H1 (cell line): ENCODE results near the gene IL1RAPL1. TPM values are rescaled to one million over a fixed set of nuclear protein-coding genes. Genes with fewer than 3 reads are reported as not detected.

Experiments
- CTCF ChIA-PET: fragments of 300-600 bp; sonication (Branson Sonifier 250); formaldehyde crosslinking; loops from one replicate; lab custom pipeline; 2021; ENCODE audit not compliant: partially characterized antibody; lab: Charles Lee
- POLR2A ChIA-PET: fragments of 300-600 bp; sonication (Branson Sonifier 250); formaldehyde crosslinking; loops from one replicate; lab custom pipeline; 2021; ENCODE audit warnings: inconsistent platforms; ENCODE audit not compliant: partially characterized antibody; lab: Charles Lee
- DNase-seq, 2 experiments: peaks; one replicate each; pipeline versions ENCODE4 v3.0.0 to v3.0.0-alpha.2; 2010 to 2022; ENCODE audit warnings: low spot score in 2 of 2, low read depth in 1 of 2, mixed read lengths in 1 of 2
- FAIRE-seq: peaks from 2 replicates; lab custom pipeline; 2011; peaks lifted over from hg19 to GRCh38; lab: Jason Lieb, UNC
- H2AFZ ChIP-seq: 2 replicates; pipeline ENCODE4 v1.8.1; 2012; ENCODE audit warnings: low read length, inconsistent platforms
- H2AK5ac ChIP-seq: 2 replicates; pipeline ENCODE4 v1.6.1; 2013; ENCODE audit warnings: low read depth, low read length
- H2BK120ac ChIP-seq: replicated peaks from 2 replicates; pipeline ENCODE3; 2013; ENCODE audit warnings: low read depth, low read length, inconsistent platforms
- H2BK12ac ChIP-seq: 2 replicates; pipeline ENCODE4 v1.6.1; 2013; ENCODE audit warnings: low read depth, low read length
- H2BK15ac ChIP-seq: 2 replicates; pipeline ENCODE4 v1.6.1; 2013; ENCODE audit warnings: low read length
- H2BK20ac ChIP-seq: 2 replicates; pipeline ENCODE4 v1.6.1; 2013; ENCODE audit warnings: low read length
- H2BK5ac ChIP-seq: 2 replicates; pipeline ENCODE4 v1.6.1; 2013; ENCODE audit warnings: low read depth, low read length
- H3K14ac ChIP-seq: 2 replicates; pipeline ENCODE4 v1.6.1; 2013; ENCODE audit warnings: inconsistent platforms; ENCODE audit not compliant: insufficient read length
- H3K18ac ChIP-seq: 2 replicates; pipeline ENCODE4 v1.6.1; 2013; ENCODE audit warnings: low read length; ENCODE audit errors: extremely low read depth
- H3K23ac ChIP-seq: 2 replicates; pipeline ENCODE4 v1.6.1; 2013; ENCODE audit warnings: inconsistent platforms; ENCODE audit not compliant: insufficient read length
- H3K23me2 ChIP-seq: 2 replicates; pipeline ENCODE4 v1.6.1; 2013; ENCODE audit warnings: low read depth, low read length
- H3K27ac ChIP-seq: 2 replicates; pipeline ENCODE4 v1.6.1; 2011; ENCODE audit warnings: low read depth, low read length, inconsistent platforms
- H3K27me3 ChIP-seq, 4 experiments: replicated peaks in 1 of 4; 1 replicate in 1 of 4; 2 replicates in 3 of 4; pipeline versions ENCODE4 v1.6.1 to v1.8.1; 2011 to 2013; ENCODE audit warnings: low read length in 3 of 4, mild to moderate bottlenecking in 3 of 4, inconsistent platforms in 2 of 4, mixed read lengths in 2 of 4, moderate library complexity in 1 of 4; ENCODE audit not compliant: control insufficient read depth in 3 of 4, insufficient read depth in 3 of 4; ENCODE audit errors: extremely low read depth in 1 of 4
- H3K36me3 ChIP-seq, 4 experiments: 2 replicates each; pipeline versions ENCODE4 v1.6.1 to v1.8.1; 2011 to 2013; ENCODE audit warnings: mild to moderate bottlenecking in 4 of 4, low read length in 3 of 4, moderate library complexity in 2 of 4, control low read depth in 1 of 4, inconsistent platforms in 1 of 4; ENCODE audit not compliant: insufficient read depth in 4 of 4, control insufficient read depth in 2 of 4
- H3K4ac ChIP-seq: replicated peaks from 2 replicates; pipeline ENCODE3; 2013; ENCODE audit warnings: low read length, low read depth, mixed read lengths, inconsistent platforms; ENCODE audit not compliant: insufficient read length
- H3K4me1 ChIP-seq, 4 experiments: replicated peaks in 1 of 4; 1 replicate in 1 of 4; 2 replicates in 3 of 4; pipeline versions ENCODE4 v1.6.1 to v1.8.1; 2011 to 2013; ENCODE audit warnings: low read length in 3 of 4, inconsistent platforms in 2 of 4, mixed read lengths in 1 of 4; ENCODE audit not compliant: insufficient read depth in 4 of 4, control insufficient read depth in 3 of 4
- H3K4me2 ChIP-seq, 2 experiments: 2 replicates each; pipeline versions ENCODE4 v1.6.1 to v1.8.1; 2011 to 2013; ENCODE audit warnings: low read depth in 2 of 2, low read length in 2 of 2, control low read depth in 1 of 2, inconsistent platforms in 1 of 2, mild to moderate bottlenecking in 1 of 2; ENCODE audit not compliant: insufficient read depth in 1 of 2
- H3K4me3 ChIP-seq, 4 experiments: fragments of 200-600, 300-600 bp in 1 of 4; sonication (generic), shearing (Covaris generic), sonication (Bioruptor Twin) in 1 of 4; 2 replicates each; pipeline versions ENCODE4 v1.5.1 to v1.8.1; 2011 to 2016; ENCODE audit warnings: low read length in 4 of 4, low read depth in 3 of 4, control low read depth in 2 of 4, inconsistent platforms in 2 of 4, mild to moderate bottlenecking in 2 of 4, mixed read lengths in 1 of 4, moderate library complexity in 1 of 4; ENCODE audit not compliant: insufficient read depth in 2 of 4; ENCODE audit errors: extremely low read depth in 1 of 4
- H3K56ac ChIP-seq: replicated peaks from 2 replicates; pipeline ENCODE3; 2013; ENCODE audit warnings: low read depth, mild to moderate bottlenecking, mixed read lengths, low read length, inconsistent platforms; ENCODE audit not compliant: insufficient read length
- H3K79me1 ChIP-seq: 2 replicates; pipeline ENCODE4 v1.6.1; 2013; ENCODE audit warnings: low read depth, low read length, control low read depth
- H3K79me2 ChIP-seq, 2 experiments: 2 replicates each; pipeline versions ENCODE4 v1.6.1 to v1.8.1; 2012 to 2013; ENCODE audit warnings: low read length in 2 of 2, mild to moderate bottlenecking in 2 of 2, inconsistent platforms in 1 of 2; ENCODE audit not compliant: insufficient read depth in 2 of 2, control insufficient read depth in 1 of 2
- H3K9ac ChIP-seq, 4 experiments: replicated peaks in 1 of 4; 1 replicate in 1 of 4; 2 replicates in 3 of 4; pipeline versions ENCODE4 v1.6.1 to v1.8.1; 2011 to 2013; ENCODE audit warnings: low read depth in 3 of 4, low read length in 3 of 4, control low read depth in 2 of 4, mild to moderate bottlenecking in 2 of 4, moderate library complexity in 2 of 4, inconsistent platforms in 1 of 4; ENCODE audit errors: extremely low read depth in 1 of 4
- H3K9me3 ChIP-seq, 2 experiments: 2 replicates each; pipeline versions ENCODE4 v1.6.1 to v1.8.1; 2012 to 2013; ENCODE audit warnings: mild to moderate bottlenecking in 2 of 2, moderate library complexity in 2 of 2, control low read depth in 1 of 2, inconsistent platforms in 1 of 2, low read depth in 1 of 2, low read length in 1 of 2, mixed read lengths in 1 of 2; ENCODE audit not compliant: insufficient read depth in 2 of 2
- H4K20me1 ChIP-seq, 2 experiments: replicated peaks in 1 of 2; 2 replicates each; pipeline versions ENCODE3 to v1.8.1; 2011 to 2013; ENCODE audit warnings: inconsistent platforms in 2 of 2, low read length in 2 of 2, mild to moderate bottlenecking in 1 of 2; ENCODE audit not compliant: insufficient read depth in 2 of 2, control insufficient read depth in 1 of 2
- H4K5ac ChIP-seq: 2 replicates; pipeline ENCODE4 v1.6.1; 2013; ENCODE audit warnings: low read length, low read depth, mixed read lengths, inconsistent platforms; ENCODE audit not compliant: insufficient read length
- H4K8ac ChIP-seq: 2 replicates; pipeline ENCODE4 v1.8.0; 2013; ENCODE audit warnings: mild to moderate bottlenecking, moderate library complexity, low read length, inconsistent platforms; ENCODE audit not compliant: insufficient read depth; ENCODE audit errors: extremely low read depth
- H4K91ac ChIP-seq: replicated peaks from 2 replicates; pipeline ENCODE3; 2013; ENCODE audit warnings: low read length, mixed read lengths, inconsistent platforms; ENCODE audit not compliant: insufficient read length
- BCL11A ChIP-seq, 2 experiments: IDR thresholded peaks; one replicate each; pipeline ENCODE4 v1.6.1; 2011; ENCODE audit warnings: low read depth in 2 of 2, low read length in 2 of 2, mild to moderate bottlenecking in 2 of 2
- BRCA1 ChIP-seq: IDR thresholded peaks from 2 replicates; pipeline ENCODE4 v1.6.1; 2012; ENCODE audit warnings: low read depth, low read length, improper control_type of control experiment
- CBX5 ChIP-seq: fragments of 300-800, 300-1000 bp; sonication (generic); IDR thresholded peaks from 2 replicates; pipeline ENCODE4 v1.7.1; 2016; ENCODE audit warnings: antibody characterized with exemption, low read length, low read depth
- FOSL1 ChIP-seq: IDR thresholded peaks from 2 replicates; pipeline ENCODE4 v1.6.1; 2011; ENCODE audit warnings: mild to moderate bottlenecking, low read depth, low read length, moderate library complexity; ENCODE audit not compliant: insufficient read depth
- GTF2F1 ChIP-seq: IDR thresholded peaks from 2 replicates; pipeline ENCODE4 v1.6.1; 2012; ENCODE audit warnings: low read depth, low read length, improper control_type of control experiment, borderline replicate concordance
- HDAC2 ChIP-seq, 2 experiments: fragments of 300-600 bp in 1 of 2; sonication (generic) in 1 of 2; IDR thresholded peaks; 2 replicates each; pipeline ENCODE4 v1.6.1; 2011 to 2012; ENCODE audit warnings: low read depth in 2 of 2, low read length in 2 of 2, mild to moderate bottlenecking in 2 of 2, moderate library complexity in 2 of 2, borderline replicate concordance in 1 of 2, inconsistent platforms in 1 of 2
- JUND ChIP-seq: IDR thresholded peaks from 2 replicates; pipeline ENCODE4 v1.6.1; 2011; ENCODE audit warnings: mild to moderate bottlenecking, improper control_type of control experiment, low read length
- MAFK ChIP-seq: IDR thresholded peaks from 2 replicates; pipeline ENCODE4 v1.6.1; 2012; ENCODE audit warnings: low read depth, mild to moderate bottlenecking, improper control_type of control experiment, low read length
- NANOG ChIP-seq: IDR thresholded peaks from 2 replicates; pipeline ENCODE4 v1.6.1; 2011; ENCODE audit warnings: low read length, low read depth, mild to moderate bottlenecking, inconsistent platforms; ENCODE audit not compliant: insufficient read depth, poor library complexity, severe bottlenecking
- PHF8 ChIP-seq: fragments of 200-600 bp; sonication (generic); conservative IDR thresholded peaks from 2 replicates; pipeline ENCODE4 v1.7.1; 2012; ENCODE audit warnings: low read depth, mild to moderate bottlenecking, inconsistent platforms, low read length, moderate library complexity
- RFX5 ChIP-seq: IDR thresholded peaks from 2 replicates; pipeline ENCODE4 v1.6.1; 2011; ENCODE audit warnings: low read depth, low read length, improper control_type of control experiment, borderline replicate concordance
- SRF ChIP-seq: IDR thresholded peaks from 2 replicates; pipeline ENCODE4 v1.6.1; 2011; ENCODE audit warnings: mild to moderate bottlenecking, low read depth, low read length, moderate library complexity
- TAF7 ChIP-seq: optimal IDR thresholded peaks from 2 replicates; pipeline ENCODE3; 2011; ENCODE audit warnings: low read depth, mild to moderate bottlenecking, inconsistent platforms, low read length, moderate library complexity, borderline replicate concordance
- polyA plus RNA-seq, 7 experiments: library from polyadenylated mRNA; depleted of rRNA in 3 of 7; stranded (reverse) in 5 of 7; unstranded in 2 of 7; fragments of >200 nt in 5 of 7; fragments of 200-250 nt in 2 of 7; gene quantifications; 1 replicate in 5 of 7; 2 replicates in 1 of 7; 4 replicates in 1 of 7; pipeline versions ENCODE4 v1.2.1 to v1.2.3, GENCODE V29; 2011 to 2013; ENCODE audit warnings: missing spikeins in 2 of 7, mixed read lengths in 2 of 7
- total RNA-seq: library from RNA; stranded (reverse); fragmentation: NEBNext Ultra II Directional; extraction: Animal tissue kit (Norgen Biotek cat#: 25700); gene quantifications from 2 replicates; pipeline ENCODE4 v1.2.1, GENCODE V29; 2021
- TF ChIP-seq, protein P1 (sequence below): IDR thresholded peaks from 2 replicates; pipeline ENCODE4 v1.6.1; 2012; ENCODE audit warnings: low read length, inconsistent platforms

The IL1RAPL1 gene
- total and polyA plus RNA-seq, 2 of the 8 experiments (the other 6 are each of a cell fraction or from before 2014, with no cell fraction given) = 0.11 to 0.35 TPM

DNA sequence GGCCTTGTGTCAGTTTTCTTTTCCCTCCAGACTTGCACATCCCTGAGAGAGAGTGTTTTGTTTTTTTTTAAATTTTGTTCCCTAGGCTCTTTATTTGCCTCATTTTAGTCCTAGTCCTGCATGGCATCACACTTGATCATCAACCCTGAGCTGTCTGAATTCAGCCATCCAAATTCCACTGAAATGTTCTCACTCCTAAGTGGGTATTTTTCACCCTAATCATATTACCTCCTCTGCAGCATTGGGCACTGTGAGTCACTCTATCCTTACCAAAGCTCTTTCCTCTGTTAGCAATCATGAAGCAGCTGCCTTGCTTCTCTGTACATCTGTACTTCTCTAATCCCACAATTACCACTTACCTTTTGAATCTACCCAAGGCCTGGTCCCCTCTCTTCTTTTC, 1271.5 kb downstream of the IL1RAPL1 start:
- H3K9ac ChIP-seq = no peak overlapping the region
- no peak overlapping the region for H3K27ac ChIP-seq
- no peak overlapping the region for H2BK5ac ChIP-seq
- H3K23me2 ChIP-seq = no peaks in the 10 kb centered on the region
- no peak overlapping the region for H4K8ac ChIP-seq
- ChIA-PET POLR2A (no interaction called here), CTCF (no interaction called here)
- H3K23ac ChIP-seq = no peak overlapping the region
- H3K4me1 ChIP-seq = no peaks in the 10 kb centered on the region
- no peak overlapping the region for H2BK15ac ChIP-seq
- no peak overlapping the region for H2AK5ac ChIP-seq
- no peaks in the 10 kb centered on the region for H3K9me3 ChIP-seq
- no peak overlapping the region for H3K4me2 ChIP-seq
- no peak overlapping the region for H4K5ac ChIP-seq
- H3K79me2 ChIP-seq = no peaks in the 10 kb centered on the region
- no peak for DNase-seq
- H2AFZ ChIP-seq = no peak overlapping the region
- H3K27me3 ChIP-seq = no peaks in the 10 kb centered on the region
- no peaks in the 10 kb centered on the region for H3K79me1 ChIP-seq
- no peak overlapping the region for H2BK20ac ChIP-seq
- H2BK12ac ChIP-seq = no peak overlapping the region
- no peak overlapping the region for H3K18ac ChIP-seq
- no peak overlapping the region for H3K14ac ChIP-seq
- H4K20me1 ChIP-seq = no peaks in the 10 kb centered on the region
- no peak overlapping the region for H3K4me3 ChIP-seq
- H2BK120ac ChIP-seq = no peak overlapping the region
- H3K4ac ChIP-seq = no peak overlapping the region
- H3K36me3 ChIP-seq = no peaks in the 10 kb centered on the region
- FAIRE-seq = no peak
- H4K91ac ChIP-seq = no peak overlapping the region
- no peak overlapping the region for H3K56ac ChIP-seq
- no peak for TF ChIP-seq CBX5
- no peak for TF ChIP-seq TAF7
- TF ChIP-seq MAFK = no peak
- TF ChIP-seq NANOG = no peak
- TF ChIP-seq BCL11A (IDR thresholded peaks at IDR 0.05; ENCODE audit: low read depth in 2 of 2, low read length in 2 of 2) = no peak
- TF ChIP-seq FOSL1 = no peak
- TF ChIP-seq GTF2F1 = no peak
- TF ChIP-seq SRF = no peak
- TF ChIP-seq HDAC2 (IDR thresholded peaks at IDR 0.05; ENCODE audit: borderline replicate concordance in 1 of 2, low read depth in 2 of 2, low read length in 2 of 2) = no peak
- TF ChIP-seq JUND = no peak
- no peak for TF ChIP-seq RFX5
- no peak for TF ChIP-seq BRCA1
- TF ChIP-seq, protein P1, sequence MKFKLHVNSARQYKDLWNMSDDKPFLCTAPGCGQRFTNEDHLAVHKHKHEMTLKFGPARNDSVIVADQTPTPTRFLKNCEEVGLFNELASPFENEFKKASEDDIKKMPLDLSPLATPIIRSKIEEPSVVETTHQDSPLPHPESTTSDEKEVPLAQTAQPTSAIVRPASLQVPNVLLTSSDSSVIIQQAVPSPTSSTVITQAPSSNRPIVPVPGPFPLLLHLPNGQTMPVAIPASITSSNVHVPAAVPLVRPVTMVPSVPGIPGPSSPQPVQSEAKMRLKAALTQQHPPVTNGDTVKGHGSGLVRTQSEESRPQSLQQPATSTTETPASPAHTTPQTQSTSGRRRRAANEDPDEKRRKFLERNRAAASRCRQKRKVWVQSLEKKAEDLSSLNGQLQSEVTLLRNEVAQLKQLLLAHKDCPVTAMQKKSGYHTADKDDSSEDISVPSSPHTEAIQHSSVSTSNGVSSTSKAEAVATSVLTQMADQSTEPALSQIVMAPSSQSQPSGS = no peak
- no peak for TF ChIP-seq PHF8
